B cell (primary cell): Measurements from ENCODE around the gene DTX4. TPM values are rescaled to one million over a fixed set of nuclear protein-coding genes. Genes with fewer than 3 reads are reported as not detected.

Experiments
- ATAC-seq: fragments of 200-7000 bp; cut with Tn5 transposase; one replicate; pipeline ENCODE4 v1.10.0; 2021; ENCODE audit warnings: low read depth, mild to moderate bottlenecking, moderate number of reproducible peaks, moderate library complexity
- CTCF ChIA-PET: fragments of 350-600 bp; sonication (Branson Sonifier 250); formaldehyde crosslinking; loops from one replicate; lab custom pipeline; 2021; ENCODE audit warnings: antibody characterized with exemption, inconsistent platforms; lab: Charles Lee
- POLR2A ChIA-PET: fragments of 350-600 bp; sonication (Branson Sonifier 250); formaldehyde crosslinking; loops from one replicate; lab custom pipeline; 2021; ENCODE audit warnings: antibody characterized with exemption; lab: Charles Lee
- DNase-seq: peaks from one replicate; pipeline ENCODE4 v3.0.0; 2013
- H2AFZ ChIP-seq: 2 replicates; pipeline ENCODE4 v1.6.1; 2012; ENCODE audit warnings: mild to moderate bottlenecking, low read depth, low read length; ENCODE audit not compliant: insufficient read depth, poor library complexity, severe bottlenecking
- H3K27ac ChIP-seq, 2 donors: 1 replicate in 1 of 2; 2 replicates in 1 of 2; pipeline ENCODE4 v1.5.1; 2012 to 2013; ENCODE audit warnings: low read length in 2 of 2, mild to moderate bottlenecking in 2 of 2, moderate library complexity in 1 of 2
- H3K27me3 ChIP-seq, 4 experiments: fragments of 200-600 bp in 1 of 4; sonication (generic) in 1 of 4; replicated peaks in 1 of 4; 1 replicate in 2 of 4; 2 replicates in 2 of 4; pipeline versions ENCODE4 v1.6.1 to v1.7.0; 2013 to 2016; ENCODE audit warnings: low read length in 3 of 4, mild to moderate bottlenecking in 2 of 4, mixed read lengths in 1 of 4, moderate library complexity in 1 of 4; ENCODE audit not compliant: insufficient read depth in 4 of 4, control insufficient read depth in 3 of 4; ENCODE audit errors: control extremely low read depth in 1 of 4
- H3K36me3 ChIP-seq, 2 experiments: replicated peaks in 1 of 2; 1 replicate in 1 of 2; 2 replicates in 1 of 2; pipeline versions ENCODE4 v1.6.1 to v1.7.1; 2013; ENCODE audit warnings: low read length in 1 of 2; ENCODE audit not compliant: insufficient read depth in 2 of 2, control insufficient read depth in 1 of 2; ENCODE audit errors: control extremely low read depth in 1 of 2, extremely low read depth in 1 of 2
- H3K4me1 ChIP-seq, 2 donors: fragments of 200-600 bp in 1 of 2; sonication (generic) in 1 of 2; 1 replicate in 1 of 2; 2 replicates in 1 of 2; pipeline versions ENCODE4 v1.5.1 to v1.6.1; 2013 to 2017; ENCODE audit warnings: low read length in 2 of 2; ENCODE audit not compliant: control insufficient read depth in 2 of 2, insufficient read depth in 2 of 2
- H3K4me2 ChIP-seq: replicated peaks from 2 replicates; pipeline ENCODE3; 2012; ENCODE audit warnings: mild to moderate bottlenecking, low read depth, low read length; ENCODE audit not compliant: poor library complexity, severe bottlenecking
- H3K4me3 ChIP-seq, 5 experiments: fragments of 200-600 bp in 1 of 5; sonication (generic) in 1 of 5; 1 replicate in 3 of 5; 2 replicates in 2 of 5; pipeline versions ENCODE4 v1.5.1 to v1.7.0; 2011 to 2016; ENCODE audit warnings: low read length in 4 of 5, mild to moderate bottlenecking in 4 of 5, low read depth in 2 of 5, control low read depth in 1 of 5, moderate library complexity in 1 of 5; ENCODE audit not compliant: insufficient read depth in 1 of 5; ENCODE audit errors: control extremely low read depth in 1 of 5, extremely low read depth in 1 of 5
- H3K79me2 ChIP-seq: fragments of 200-600 bp; sonication (generic); one replicate; pipeline ENCODE4 v1.6.0; 2016; ENCODE audit warnings: low read length; ENCODE audit not compliant: control insufficient read depth, insufficient read depth
- H3K9ac ChIP-seq: fragments of 200-600 bp; sonication (generic); 2 replicates; pipeline ENCODE4 v1.6.1; 2017; ENCODE audit warnings: mild to moderate bottlenecking, low read length, moderate library complexity
- H3K9me3 ChIP-seq, 3 donors: one replicate each; pipeline versions ENCODE4 v1.6.1 to v1.7.1; 2013; ENCODE audit warnings: low read length in 2 of 3; ENCODE audit not compliant: control insufficient read depth in 2 of 3, insufficient read depth in 1 of 3; ENCODE audit errors: control extremely low read depth in 1 of 3
- H4K20me1 ChIP-seq: 2 replicates; pipeline ENCODE4 v1.6.0; 2012; ENCODE audit warnings: mild to moderate bottlenecking, low read length; ENCODE audit not compliant: insufficient read depth, control insufficient read depth, poor library complexity, severe bottlenecking
- H3K27ac Mint-ChIP-seq: one replicate; pipeline ENCODE4 v1.8.0; 2021; ENCODE audit warnings: mixed read lengths
- H3K27me3 Mint-ChIP-seq: one replicate; pipeline ENCODE4 v1.8.0; 2021; ENCODE audit warnings: mixed read lengths
- H3K4me1 Mint-ChIP-seq: one replicate; pipeline ENCODE4 v1.8.0; 2021; ENCODE audit warnings: mixed read lengths
- H3K4me3 Mint-ChIP-seq: one replicate; pipeline ENCODE4 v1.8.0; 2021; ENCODE audit warnings: mixed read lengths
- H3K9me3 Mint-ChIP-seq: one replicate; pipeline ENCODE4 v1.8.0; 2022; ENCODE audit warnings: mixed read lengths; ENCODE audit not compliant: insufficient read depth
- EZH2 ChIP-seq: IDR thresholded peaks from 2 replicates; pipeline ENCODE4 v1.6.1; 2012; ENCODE audit warnings: borderline replicate concordance, low read depth, mild to moderate bottlenecking, moderate library complexity, low read length; ENCODE audit not compliant: insufficient read depth, poor library complexity, severe bottlenecking
- WGBS: methylation state at CpG from one replicate; pipeline ENCODE4 v1.1.5; 2013; ENCODE audit warnings: missing lambda C conversion rate; ENCODE audit not compliant: insufficient coverage; 5-methylcytosine and 5-hydroxymethylcytosine counted together
- intact Hi-C: fragments of 100-400 bp; cut with micrococcal nuclease; formaldehyde crosslinking; loops from one replicate; pipeline ENCODE4 v1.10.0; 2022
- polyA plus RNA-seq: library from polyadenylated mRNA; depleted of rRNA; stranded (reverse); fragments of >200 nt; gene quantifications from 2 replicates; pipeline ENCODE4 v1.2.3, GENCODE V29; 2012
- total RNA-seq, 2 donors: library from RNA; stranded (reverse); fragments of 120-200 nt in 1 of 2; gene quantifications; 1 replicate in 1 of 2; 2 replicates in 1 of 2; pipeline versions ENCODE4 v1.2.3 to v1.2.4, GENCODE V29; 2013 to 2022
- TF ChIP-seq, protein P1 (sequence below): fragments of 200-600 bp; IDR thresholded peaks from one replicate; pipeline ENCODE4 v1.8.0; 2022; ENCODE audit warnings: antibody characterized with exemption, mild to moderate bottlenecking

The DTX4 gene
- total and polyA plus RNA-seq, 2 donors (not counting 1 experiment from before 2014, with no cell fraction given), result 11.7 to 43.3 TPM

GRCh38 chr11:59137190-59137589, 34.7 kb upstream of the DTX4 start:
- peaks cover 31% of the 10 kb centered on the region for H3K79me2 ChIP-seq
- peaks cover under 1 to 3% (median 2%) of the 10 kb centered on the region in 3 donors for H3K9me3 ChIP-seq
- no peak overlapping the region for H3K4me2 ChIP-seq
- H2AFZ ChIP-seq, result no peak overlapping the region
- ATAC-seq, result no peak
- Mint-ChIP-seq H3K9me3 (peaks cover 1% of the 10 kb centered on the region), H3K27ac (no peak overlapping the region), H3K4me1 (peaks cover 43% of the 10 kb centered on the region), H3K27me3 (no peaks in the 10 kb centered on the region), H3K4me3 (no peak overlapping the region)
- WGBS, result 95% methylated on average over 15 of the region's 17 CpGs
- peaks cover 22 to 27% of the 10 kb centered on the region in 2 donors for H3K4me1 ChIP-seq
- ChIA-PET CTCF (interaction anchor here (1.3 to 5.6 kb wide), 5 partner anchors 10 to 569 kb away, joined by 3 to 63 read pairs (median 14); partner anchors contain the start of gene DTX4), POLR2A (no interaction called here)
- H3K27ac ChIP-seq, result no peak overlapping the region
- intact Hi-C loops, result loop anchor here (5.0 kb wide), 1 partner anchor 1790 kb away; no protein-coding TSS in a partner anchor
- no peaks in the 10 kb centered on the region for H4K20me1 ChIP-seq
- H3K4me3 ChIP-seq, result no peak overlapping the region
- TF ChIP-seq, protein P1, sequence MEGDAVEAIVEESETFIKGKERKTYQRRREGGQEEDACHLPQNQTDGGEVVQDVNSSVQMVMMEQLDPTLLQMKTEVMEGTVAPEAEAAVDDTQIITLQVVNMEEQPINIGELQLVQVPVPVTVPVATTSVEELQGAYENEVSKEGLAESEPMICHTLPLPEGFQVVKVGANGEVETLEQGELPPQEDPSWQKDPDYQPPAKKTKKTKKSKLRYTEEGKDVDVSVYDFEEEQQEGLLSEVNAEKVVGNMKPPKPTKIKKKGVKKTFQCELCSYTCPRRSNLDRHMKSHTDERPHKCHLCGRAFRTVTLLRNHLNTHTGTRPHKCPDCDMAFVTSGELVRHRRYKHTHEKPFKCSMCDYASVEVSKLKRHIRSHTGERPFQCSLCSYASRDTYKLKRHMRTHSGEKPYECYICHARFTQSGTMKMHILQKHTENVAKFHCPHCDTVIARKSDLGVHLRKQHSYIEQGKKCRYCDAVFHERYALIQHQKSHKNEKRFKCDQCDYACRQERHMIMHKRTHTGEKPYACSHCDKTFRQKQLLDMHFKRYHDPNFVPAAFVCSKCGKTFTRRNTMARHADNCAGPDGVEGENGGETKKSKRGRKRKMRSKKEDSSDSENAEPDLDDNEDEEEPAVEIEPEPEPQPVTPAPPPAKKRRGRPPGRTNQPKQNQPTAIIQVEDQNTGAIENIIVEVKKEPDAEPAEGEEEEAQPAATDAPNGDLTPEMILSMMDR, result no peak
- no peak for TF ChIP-seq EZH2
- H3K9ac ChIP-seq, result no peak overlapping the region
- no peak for DNase-seq
- H3K27me3 ChIP-seq, result no peaks in the 10 kb centered on the region
- peaks cover 4 to 31% of the 10 kb centered on the region in 2 experiments for H3K36me3 ChIP-seq

GRCh38 chr11:59138643-59139042, 33.3 kb upstream of the DTX4 start:
- CTCF ChIA-PET, result interaction anchor here (1.3 to 5.6 kb wide), 4 partner anchors 9 to 181 kb away, joined by 3 to 63 read pairs (median 10); partner anchors contain the start of gene DTX4
- H3K9me3 Mint-ChIP-seq, result no peaks in the 10 kb centered on the region

More at GRCh38 chr11:59138643-59139042, 33.3 kb upstream of the DTX4 start:
- no peak overlapping the region for H3K4me2 ChIP-seq
- H3K4me3 ChIP-seq, result no peak overlapping the region
- Mint-ChIP-seq H3K27me3 (no peaks in the 10 kb centered on the region), H3K4me1 (peaks cover 52% of the 10 kb centered on the region), H3K27ac (no peak overlapping the region), H3K4me3 (no peak overlapping the region)
- peaks cover 31% of the 10 kb centered on the region for H3K79me2 ChIP-seq
- H4K20me1 ChIP-seq, result no peaks in the 10 kb centered on the region
- peaks cover 2 to 17% of the 10 kb centered on the region in 2 experiments for H3K36me3 ChIP-seq
- POLR2A ChIA-PET, result no interaction called here
- no peak overlapping the region for H2AFZ ChIP-seq
- peaks cover 0 to under 1% (median 0%) of the 10 kb centered on the region in 3 donors for H3K9me3 ChIP-seq
- ATAC-seq (no peak), DNase-seq (no peak)
- TF ChIP-seq, protein P1, result no peak
- TF ChIP-seq EZH2, result no peak
- H3K27me3 ChIP-seq, result no peaks in the 10 kb centered on the region
- intact Hi-C loops, result loop anchor here (5.0 kb wide), 1 partner anchor 1791 kb away; no protein-coding TSS in a partner anchor
- no peak overlapping the region for H3K9ac ChIP-seq
- no CpG with 5 or more reads among the region's 2 CpGs for WGBS
- H3K27ac ChIP-seq, result no peak overlapping the region
- peaks cover 27 to 35% of the 10 kb centered on the region in 2 donors for H3K4me1 ChIP-seq
